HCT116 (cell line): Measurements from ENCODE around the gene SPRED2. TPM values are rescaled to one million over a fixed set of nuclear protein-coding genes. Genes with fewer than 3 reads are reported as not detected.
A peak's percentile ranks its signal among the peaks of the same experiment; 100 is the strongest.

Experiments
- ATAC-seq: fragments of 200-7000 bp; cut with Tn5 transposase; 2 replicates; pipeline ENCODE4 v1.9.1; 2020; ENCODE audit warnings: mild to moderate bottlenecking, moderate library complexity
- BruUV-seq: library from RNA; stranded (reverse); fragments of 400-500 nt; replicated peaks from 2 replicates; lab custom pipeline; 2021; lab: Mats Ljungman, UMichigan
- CTCF ChIA-PET: fragments of 300-600 bp; sonication (Branson Sonifier 250); formaldehyde crosslinking; loops from one replicate; lab custom pipeline; 2021; ENCODE audit warnings: antibody characterized with exemption; lab: Charles Lee
- POLR2A ChIA-PET: fragments of 300-600, 350-600 bp; sonication (Branson Sonifier 250); formaldehyde crosslinking; loops from one replicate; lab custom pipeline; 2021; ENCODE audit warnings: antibody characterized with exemption; lab: Charles Lee
- RAD21 ChIA-PET, 2 experiments: fragments of 300-600 bp; sonication (Branson Sonifier 250); formaldehyde crosslinking; loops; one replicate each; lab custom pipeline; 2023; ENCODE audit warnings: low total read pairs in 2 of 2; ENCODE audit not compliant: uncharacterized antibody in 2 of 2, unreplicated experiment in 2 of 2, low non-redundant PET in 1 of 2; lab: Charles Lee
- DNase-seq: peaks from one replicate; pipeline ENCODE4 v3.0.0-alpha.2; 2010; ENCODE audit warnings: low read depth, low spot score
- H2AFZ ChIP-seq: fragments of 200-600 bp; shearing (Covaris generic), sonication (generic); 2 replicates; pipeline ENCODE4 v1.6.1; 2017; ENCODE audit warnings: low read depth, mixed run types, mixed read lengths, antibody characterized with exemption, low read length; ENCODE audit not compliant: poor library complexity, severe bottlenecking
- H3K27ac ChIP-seq: 2 replicates; pipeline ENCODE4 v1.5.1; 2012; ENCODE audit warnings: low read depth, low read length
- H3K27me3 ChIP-seq: fragments of 200-600 bp; sonication (generic); 2 replicates; pipeline ENCODE4 v1.6.1; 2016; ENCODE audit warnings: mixed run types, low read length, mixed read lengths; ENCODE audit not compliant: insufficient read depth
- H3K36me3 ChIP-seq, 2 experiments: fragments of 200-500 bp in 1 of 2; fragments of 200-600 bp in 1 of 2; sonication (Bioruptor generic) in 1 of 2; sonication (generic) in 1 of 2; 2 replicates each; pipeline versions ENCODE4 v1.5.1 to v1.6.1; 2014 to 2016; ENCODE audit warnings: low read length in 2 of 2, inconsistent platforms in 1 of 2, mixed read lengths in 1 of 2, mixed run types in 1 of 2; ENCODE audit not compliant: insufficient read depth in 2 of 2, control insufficient read depth in 1 of 2
- H3K4me1 ChIP-seq, 2 experiments: fragments of 200-600 bp in 1 of 2; sonication (generic) in 1 of 2; 2 replicates each; pipeline versions ENCODE4 v1.5.1 to v1.6.1; 2012 to 2017; ENCODE audit warnings: low read length in 2 of 2, inconsistent platforms in 1 of 2, mild to moderate bottlenecking in 1 of 2, mixed read lengths in 1 of 2, mixed run types in 1 of 2, moderate library complexity in 1 of 2; ENCODE audit not compliant: insufficient read depth in 2 of 2, control insufficient read depth in 1 of 2
- H3K4me2 ChIP-seq: fragments of 200-600 bp; sonication (generic); 2 replicates; pipeline ENCODE4 v1.6.1; 2017; ENCODE audit warnings: mixed run types, low read length, mixed read lengths
- H3K4me3 ChIP-seq, 2 experiments: fragments of 200-600 bp in 1 of 2; sonication (generic) in 1 of 2; replicated peaks in 1 of 2; 2 replicates each; pipeline ENCODE4 v1.5.1; 2011 to 2016; ENCODE audit warnings: low read length in 2 of 2, control low read depth in 1 of 2, low read depth in 1 of 2, mild to moderate bottlenecking in 1 of 2, mixed read lengths in 1 of 2, mixed run types in 1 of 2
- H3K79me2 ChIP-seq: fragments of 200-600 bp; sonication (generic); 2 replicates; pipeline ENCODE4 v1.6.1; 2017; ENCODE audit warnings: mild to moderate bottlenecking, mixed run types, low read length, moderate library complexity, mixed read lengths; ENCODE audit not compliant: insufficient read depth
- H3K9ac ChIP-seq: fragments of 200-600 bp; sonication (generic); 2 replicates; pipeline ENCODE4 v1.6.1; 2016; ENCODE audit warnings: low read length, mixed read lengths
- H3K9me2 ChIP-seq: fragments of 200-600 bp; sonication (generic), shearing (Covaris generic); 2 replicates; pipeline ENCODE4 v1.6.1; 2017; ENCODE audit warnings: mixed run types, mild to moderate bottlenecking, moderate library complexity; ENCODE audit not compliant: insufficient read depth
- H3K9me3 ChIP-seq, 2 experiments: fragments of 200-500 bp in 1 of 2; fragments of 200-600 bp in 1 of 2; sonication (Bioruptor generic) in 1 of 2; sonication (generic) in 1 of 2; 2 replicates each; pipeline ENCODE4 v1.6.1; 2014 to 2017; ENCODE audit warnings: low read length in 2 of 2, mixed read lengths in 2 of 2, inconsistent platforms in 1 of 2, low read depth in 1 of 2, mild to moderate bottlenecking in 1 of 2, mixed run types in 1 of 2, moderate library complexity in 1 of 2; ENCODE audit not compliant: control insufficient read depth in 1 of 2, insufficient read depth in 1 of 2
- H4K20me1 ChIP-seq: fragments of 200-600 bp; sonication (generic), shearing (Covaris generic); 2 replicates; pipeline ENCODE4 v1.6.1; 2017; ENCODE audit warnings: mixed run types, mild to moderate bottlenecking, moderate library complexity; ENCODE audit not compliant: insufficient read depth
- CBX3 ChIP-seq: IDR thresholded peaks from 2 replicates; pipeline ENCODE4 v1.6.1; 2012; ENCODE audit warnings: low read depth
- CEBPB ChIP-seq: IDR thresholded peaks from 2 replicates; pipeline ENCODE4 v1.6.1; 2012; ENCODE audit warnings: low read depth
- EGR1 ChIP-seq: IDR thresholded peaks from 2 replicates; pipeline ENCODE4 v1.6.1; 2012; ENCODE audit warnings: low read depth
- ELF1 ChIP-seq: IDR thresholded peaks from 2 replicates; pipeline ENCODE4 v1.6.1; 2012; ENCODE audit warnings: low read depth, borderline replicate concordance
- EZH2 ChIP-seq: fragments of 200-600 bp; sonication (generic); IDR thresholded peaks from 2 replicates; pipeline ENCODE4 v1.6.1; 2017; ENCODE audit warnings: antibody characterized with exemption, mixed run types
- EZH2phosphoT487 ChIP-seq: fragments of 200-600 bp; IDR thresholded peaks from 2 replicates; pipeline ENCODE4 v1.6.1; 2018; ENCODE audit warnings: antibody characterized with exemption, borderline replicate concordance
- JUND ChIP-seq: IDR thresholded peaks from 2 replicates; pipeline ENCODE4 v1.6.1; 2012
- POLR2A ChIP-seq: IDR thresholded peaks from 2 replicates; pipeline ENCODE4 v1.7.0; 2011; ENCODE audit warnings: borderline replicate concordance; ENCODE audit not compliant: insufficient read depth, insufficient read length; ENCODE audit errors: extremely low read depth
- POLR2AphosphoS5 ChIP-seq: IDR thresholded peaks from 2 replicates; pipeline ENCODE4 v1.6.1; 2011; ENCODE audit warnings: mild to moderate bottlenecking, low read depth, low read length, moderate library complexity
- RAD21 ChIP-seq: IDR thresholded peaks from 2 replicates; pipeline ENCODE4 v1.6.1; 2012; ENCODE audit warnings: low read depth, mild to moderate bottlenecking
- SIN3A ChIP-seq: IDR thresholded peaks from 2 replicates; pipeline ENCODE4 v1.6.1; 2012; ENCODE audit warnings: low read depth
- SRF ChIP-seq: IDR thresholded peaks from 2 replicates; pipeline ENCODE4 v1.6.1; 2012; ENCODE audit warnings: low read depth
- ZNF274 ChIP-seq: fragments of 200-500 bp; sonication (Bioruptor generic); IDR thresholded peaks from 2 replicates; pipeline ENCODE4 v1.6.1; 2014; ENCODE audit warnings: mild to moderate bottlenecking, low read depth, low read length, inconsistent platforms
- intact Hi-C: fragments of 100-400 bp; cut with micrococcal nuclease; formaldehyde crosslinking; loops from 2 replicates; pipeline ENCODE4 v1.10.0; 2022
- total RNA-seq: library from RNA; stranded (reverse); gene quantifications from one replicate; pipeline ENCODE4 v1.2.1, GENCODE V29; 2021; ENCODE audit not compliant: unreplicated experiment
- TF ChIP-seq, protein P1 (sequence below): IDR thresholded peaks from 2 replicates; pipeline ENCODE4 v1.6.1; 2011; ENCODE audit warnings: mild to moderate bottlenecking, low read length, moderate library complexity; ENCODE audit not compliant: insufficient replicate concordance; ENCODE audit errors: extremely low read depth
- TF ChIP-seq, protein P2 (sequence below): IDR thresholded peaks from 2 replicates; pipeline ENCODE4 v1.6.1; 2012

The SPRED2 gene
- total RNA-seq, 1 experiment from 2014 or later, result 62.6 TPM

DNA sequence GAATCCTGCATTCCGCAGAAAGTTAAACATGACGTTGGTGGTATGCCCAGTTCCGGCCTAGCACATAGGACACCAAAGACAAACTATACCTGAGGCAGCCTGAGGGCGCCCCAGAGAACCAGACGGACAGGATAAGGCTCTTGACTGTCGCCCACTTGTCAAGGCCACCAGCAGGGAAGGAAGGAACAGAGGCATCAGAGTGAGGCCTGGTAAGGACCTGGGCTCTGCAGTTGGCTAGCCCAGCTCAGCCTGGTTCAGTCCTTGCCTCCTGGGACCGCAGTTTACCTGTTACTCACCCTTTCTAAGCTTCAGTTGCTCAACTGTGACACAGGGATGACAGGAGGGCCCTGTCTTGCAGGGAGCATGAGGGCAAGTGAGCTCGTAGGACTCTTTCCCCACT is 122.7 kb downstream of the SPRED2 start:
- peaks cover 17 to 25% of the 10 kb centered on the region in 2 experiments for H3K36me3 ChIP-seq
- no peak overlapping the region for H3K4me2 ChIP-seq
- ATAC-seq, result peak; percentile 58
- no peak overlapping the region for H2AFZ ChIP-seq
- H3K27ac ChIP-seq, result no peak overlapping the region
- H3K9ac ChIP-seq, result no peak overlapping the region
- H3K4me1 ChIP-seq, result no peaks in the 10 kb centered on the region
- no peak overlapping the region for H3K4me3 ChIP-seq
- no TSS peak for BruUV-seq
- DNase-seq, result no peak
- POLR2A ChIA-PET, result no interaction called here
- H3K9me3 ChIP-seq, result no peaks in the 10 kb centered on the region
- RAD21 ChIA-PET, result no interaction called here
- intact Hi-C loops, result no loop called here
- H3K79me2 ChIP-seq, result no peaks in the 10 kb centered on the region
- H3K9me2 ChIP-seq, result no peaks in the 10 kb centered on the region
- CTCF ChIA-PET, result no interaction called here
- no peaks in the 10 kb centered on the region for H3K27me3 ChIP-seq
- no peaks in the 10 kb centered on the region for H4K20me1 ChIP-seq
- TF ChIP-seq ELF1 (no peak), POLR2AphosphoS5 (no peak), POLR2A (no peak), EGR1 (no peak), CEBPB (no peak), JUND (no peak), EZH2phosphoT487 (no peak), SIN3A (no peak), ZNF274 (no peak), EZH2 (no peak), RAD21 (no peak), SRF (no peak), CBX3 (no peak)
- TF ChIP-seq, protein P1, sequence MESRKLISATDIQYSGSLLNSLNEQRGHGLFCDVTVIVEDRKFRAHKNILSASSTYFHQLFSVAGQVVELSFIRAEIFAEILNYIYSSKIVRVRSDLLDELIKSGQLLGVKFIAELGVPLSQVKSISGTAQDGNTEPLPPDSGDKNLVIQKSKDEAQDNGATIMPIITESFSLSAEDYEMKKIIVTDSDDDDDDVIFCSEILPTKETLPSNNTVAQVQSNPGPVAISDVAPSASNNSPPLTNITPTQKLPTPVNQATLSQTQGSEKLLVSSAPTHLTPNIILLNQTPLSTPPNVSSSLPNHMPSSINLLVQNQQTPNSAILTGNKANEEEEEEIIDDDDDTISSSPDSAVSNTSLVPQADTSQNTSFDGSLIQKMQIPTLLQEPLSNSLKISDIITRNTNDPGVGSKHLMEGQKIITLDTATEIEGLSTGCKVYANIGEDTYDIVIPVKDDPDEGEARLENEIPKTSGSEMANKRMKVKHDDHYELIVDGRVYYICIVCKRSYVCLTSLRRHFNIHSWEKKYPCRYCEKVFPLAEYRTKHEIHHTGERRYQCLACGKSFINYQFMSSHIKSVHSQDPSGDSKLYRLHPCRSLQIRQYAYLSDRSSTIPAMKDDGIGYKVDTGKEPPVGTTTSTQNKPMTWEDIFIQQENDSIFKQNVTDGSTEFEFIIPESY, result no peak
- TF ChIP-seq, protein P2, sequence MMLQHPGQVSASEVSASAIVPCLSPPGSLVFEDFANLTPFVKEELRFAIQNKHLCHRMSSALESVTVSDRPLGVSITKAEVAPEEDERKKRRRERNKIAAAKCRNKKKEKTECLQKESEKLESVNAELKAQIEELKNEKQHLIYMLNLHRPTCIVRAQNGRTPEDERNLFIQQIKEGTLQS, result no peak
